ENCODE data around the gene CRLF1.

- no peak for TF ChIP-seq CTCF (IDR thresholded peaks at IDR 0.05)
- TF ChIP-seq POLR2A (IDR thresholded peaks at IDR 0.05): no peak
Measured at GRCh38 chr19:18608102-18608804, 1.7 kb upstream of the CRLF1 start.
